NB4 (cell line): Measurements from ENCODE around the gene ZNF365.

ENCODE experiments used
- DNase-seq: peaks from one replicate; pipeline ENCODE4 v3.0.0; 2010; ENCODE audit warnings: low read depth
- H3K4me3 ChIP-seq: one replicate; pipeline ENCODE4 v1.5.1; 2011; ENCODE audit warnings: mild to moderate bottlenecking, low read depth, low read length, moderate library complexity
- CTCF ChIP-seq: IDR thresholded peaks from one replicate; pipeline ENCODE4 v1.5.1; 2012; ENCODE audit warnings: low read depth, low read length
- MAX ChIP-seq: IDR thresholded peaks from 2 replicates; pipeline ENCODE4 v1.6.1; 2011; ENCODE audit warnings: low read depth, low read length
- MYC ChIP-seq: IDR thresholded peaks from 2 replicates; pipeline ENCODE4 v1.6.1; 2011; ENCODE audit warnings: low read depth, low read length
- POLR2A ChIP-seq: IDR thresholded peaks from 2 replicates; pipeline ENCODE4 v1.6.1; 2011; ENCODE audit warnings: mild to moderate bottlenecking; ENCODE audit not compliant: insufficient read length; ENCODE audit errors: extremely low read depth

The ZNF365 gene

DNA sequence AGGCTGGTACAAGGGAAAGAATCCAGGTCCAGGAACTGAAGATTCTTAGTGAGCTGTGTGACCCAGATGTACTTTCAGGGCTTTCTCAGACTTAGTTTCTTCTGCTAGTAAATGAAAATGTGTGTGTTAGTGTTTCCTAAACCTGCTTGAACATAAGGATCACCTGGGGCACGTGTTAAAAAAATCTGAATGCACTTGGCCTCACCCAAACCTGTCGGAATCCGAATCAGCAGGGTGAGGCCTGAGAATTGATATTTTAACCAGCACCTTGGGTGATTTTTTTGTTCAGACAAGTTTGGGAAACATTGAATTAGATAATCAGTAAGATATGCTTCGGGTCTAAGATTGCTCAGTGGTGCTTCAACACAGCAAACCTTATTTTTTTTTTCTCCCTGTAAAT, 59.7 kb downstream of the ZNF365 start:
- no peak for TF ChIP-seq CTCF
- no peak for TF ChIP-seq POLR2A
- no peak for TF ChIP-seq MYC
- TF ChIP-seq MAX: no peak
- H3K4me3 ChIP-seq: no peak overlapping the region
- DNase-seq: no peak

DNA sequence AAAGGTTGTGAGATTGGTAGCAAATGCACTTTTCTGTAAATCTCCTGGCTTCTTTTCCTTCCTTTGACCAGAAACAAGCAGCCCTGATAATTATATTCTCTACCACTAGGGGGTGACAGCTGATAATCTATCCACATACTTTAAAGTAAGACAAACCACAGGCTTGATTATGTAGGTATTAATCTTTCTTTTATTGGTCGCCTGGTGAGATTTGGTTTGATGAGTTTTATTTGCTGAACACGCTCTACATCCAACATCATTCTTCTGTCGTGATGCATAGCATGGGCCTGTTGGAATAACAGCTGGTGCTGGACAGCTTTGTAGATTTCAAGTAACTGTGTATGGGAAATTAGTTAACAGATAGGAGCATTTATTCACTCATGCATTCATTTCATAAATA, 63.5 kb downstream of the ZNF365 start:
- peak; percentile 76 for DNase-seq
- TF ChIP-seq CTCF: peak; percentile 54
- TF ChIP-seq MYC: no peak
- H3K4me3 ChIP-seq: no peak overlapping the region

- DNase-seq: no peak
- TF ChIP-seq MAX (no peak), CTCF (no peak), MYC (no peak), POLR2A (no peak)
- H3K4me3 ChIP-seq: no peak overlapping the region
Measured at GRCh38 chr10:62442006-62442405, 67.8 kb downstream of the ZNF365 start.

DNA sequence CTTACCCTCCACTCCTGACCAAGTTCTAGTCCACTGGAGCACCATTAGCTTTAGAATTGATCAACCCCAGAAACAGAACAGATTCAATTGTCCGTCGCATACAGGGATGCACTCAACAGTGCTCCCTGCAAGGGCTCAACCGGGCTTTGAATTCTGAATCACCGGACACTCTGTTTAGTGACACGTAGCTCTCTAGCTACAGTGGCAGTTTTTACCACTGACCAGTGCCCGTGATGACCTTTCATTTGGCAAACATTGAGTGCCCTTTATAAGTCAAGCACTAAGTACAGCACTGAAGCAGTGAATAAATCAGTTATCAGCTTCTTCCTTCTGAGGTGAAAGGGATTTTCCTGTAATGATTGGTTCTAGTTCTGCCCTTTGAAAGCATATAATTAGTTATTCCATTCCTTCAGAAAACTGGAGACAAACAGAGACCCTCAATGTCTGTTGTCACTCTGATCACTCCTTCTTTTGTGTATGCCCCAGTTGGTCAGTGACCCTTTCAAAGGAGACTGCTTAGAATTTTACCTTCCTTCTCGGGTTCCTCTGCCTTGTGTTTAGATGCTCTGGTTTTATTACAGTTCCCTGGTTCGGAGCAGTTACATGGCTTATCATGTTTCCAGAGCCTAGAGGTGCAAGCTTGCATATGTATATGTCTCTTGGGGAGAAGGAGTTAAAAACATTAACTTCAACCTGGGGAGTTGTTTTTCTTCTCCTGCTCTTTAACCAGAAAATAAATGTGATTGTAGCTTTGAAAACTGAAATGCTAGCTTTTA, 68.9 kb downstream of the ZNF365 start:
- DNase-seq: no peak
- TF ChIP-seq MAX: no peak
- no peak for TF ChIP-seq CTCF
- no peak for TF ChIP-seq POLR2A
- no peak for TF ChIP-seq MYC
- H3K4me3 ChIP-seq: no peak overlapping the region

GRCh38 chr10:62443866-62444265, 69.7 kb downstream of the ZNF365 start:
- no peak for TF ChIP-seq CTCF
- no peak for TF ChIP-seq MYC
- TF ChIP-seq POLR2A: no peak
- no peak for TF ChIP-seq MAX
- peak; percentile 39 for DNase-seq
- no peak overlapping the region for H3K4me3 ChIP-seq

DNA sequence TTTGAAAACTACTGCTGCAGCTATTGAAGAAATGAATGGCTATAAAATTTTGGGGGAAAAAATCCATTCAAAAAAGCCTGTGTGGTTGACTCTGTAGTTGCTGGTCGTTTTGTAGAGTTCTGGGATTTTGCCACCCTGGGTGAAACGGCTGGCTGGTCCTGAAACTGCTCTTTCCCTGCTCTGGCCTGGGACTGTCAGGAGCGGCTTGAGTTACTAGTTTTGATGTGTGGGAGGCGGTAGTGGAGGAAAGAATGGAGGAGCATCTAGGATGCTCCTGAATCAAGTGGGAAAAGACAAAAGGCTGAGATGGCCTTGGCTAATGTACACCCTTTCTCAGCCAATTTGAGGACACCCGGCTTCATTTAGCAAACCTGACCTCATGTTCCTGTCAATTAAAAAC, 72.5 kb downstream of the ZNF365 start:
- DNase-seq: no peak

More for the DNA sequence above, 72.5 kb downstream of the ZNF365 start:
- TF ChIP-seq MYC (no peak), MAX (no peak), POLR2A (no peak), CTCF (no peak)
- H3K4me3 ChIP-seq: no peak overlapping the region
